ENCODE measurements around the gene SLAMF1. TPM values are rescaled to one million over a fixed set of nuclear protein-coding genes. Genes with fewer than 3 reads are reported as not detected.

Gene SLAMF1
- total and polyA plus RNA-seq, 9 of the 15 experiments (the other 6 are each of a cell fraction or from before 2014, with no cell fraction given), result 0.04 to 0.17 (median 0.11) TPM; not detected in 4

DNA sequence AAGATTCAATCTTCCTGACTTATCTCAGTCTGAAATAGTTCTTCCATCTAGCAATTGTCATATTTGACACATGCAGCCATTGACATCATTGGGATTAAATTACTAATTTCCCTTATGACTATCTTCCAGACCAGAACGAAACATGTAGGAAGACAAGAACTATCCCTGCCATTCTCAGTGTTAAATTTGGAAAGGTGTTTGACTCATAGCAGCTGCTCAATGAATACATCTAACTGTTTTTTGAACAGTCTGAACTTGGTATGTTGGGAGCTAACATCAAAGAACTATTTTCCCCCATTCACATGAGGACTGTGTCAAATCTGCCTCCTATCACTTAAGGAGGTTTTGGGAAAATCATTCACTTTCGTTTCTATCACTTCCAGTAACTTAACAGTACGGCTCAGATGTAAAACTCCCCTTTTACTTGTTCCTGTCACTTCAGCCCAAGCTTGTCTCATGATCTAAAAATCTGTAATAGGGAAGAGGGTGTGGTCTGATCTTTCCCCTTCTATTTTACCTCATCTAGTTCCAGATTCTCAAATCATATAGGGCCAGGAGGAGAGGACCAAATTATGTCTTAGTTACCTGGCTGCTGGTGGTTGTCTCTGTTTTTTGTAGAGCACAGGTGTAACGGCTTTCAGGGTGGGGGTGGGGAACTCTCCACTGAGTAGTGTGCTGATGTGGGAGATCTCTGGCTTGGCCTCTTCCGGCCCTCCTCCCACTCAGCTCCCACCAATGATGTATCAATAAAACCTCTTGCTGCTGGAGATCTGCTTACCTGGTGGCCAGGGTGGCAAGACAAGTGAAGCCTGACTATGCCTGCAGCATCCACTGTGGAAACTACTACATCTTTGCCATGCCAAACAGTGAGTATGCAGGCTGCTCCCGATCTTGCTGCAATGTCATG is 26.2 kb upstream of the SLAMF1 start:
- H3K9me1 ChIP-seq (ENCODE audit: control insufficient read depth, insufficient read depth, low read length), result no peaks in the 10 kb centered on the region
- 21% methylated on average over 6 of the region's 6 CpGs for WGBS (ENCODE audit: insufficient coverage, low coverage, missing lambda C conversion rate)
- in situ Hi-C loops (cut with MboI), result no loop called here
- FAIRE-seq (no peak), DNase-seq (ENCODE audit: extremely low read depth in 1 of 4, low spot score in 3 of 4) (no peak), ATAC-seq (no peak)
- no TSS peak for BruUV-seq (replicated peaks)
- no peaks in the 10 kb centered on the region for H3K79me2 ChIP-seq (ENCODE audit: control insufficient read depth, insufficient read depth, low read length)
- intact Hi-C loops (cut with micrococcal nuclease), result no loop called here
- no peak overlapping the region for H3K27ac ChIP-seq (ENCODE audit: extremely low read depth, low read depth, low read length)
- no peaks in the 10 kb centered on the region for H3K27me3 ChIP-seq (ENCODE audit: control insufficient read depth in 2 of 2, insufficient read depth in 2 of 2, low read length in 2 of 2)
- 0 out of 2 replicates have a peak, but pooled peaks cover 3% of the 10 kb centered on the region for H3K9me3 ChIP-seq (replicated peaks; ENCODE audit: control insufficient read depth, insufficient read depth, low read depth, low read length)
- peaks cover 4 to 13% of the 10 kb centered on the region in 2 experiments for H3K4me1 ChIP-seq (replicated peaks in 1 of 2; ENCODE audit: control insufficient read depth in 2 of 2, insufficient read depth in 2 of 2, low read length in 2 of 2)
- H3K4me2 ChIP-seq (ENCODE audit: insufficient read depth, low read length), result no peak overlapping the region
- no peak overlapping the region for H3K4me3 ChIP-seq
- no peak overlapping the region for H2AFZ ChIP-seq (ENCODE audit: low read depth, low read length)
- H3K36me3 ChIP-seq (ENCODE audit: control insufficient read depth, insufficient read depth, low read length), result no peaks in the 10 kb centered on the region
- no peaks in the 10 kb centered on the region for H4K20me1 ChIP-seq (replicated peaks; ENCODE audit: control insufficient read depth, insufficient read depth, low read length)
- ChIA-PET POLR2A (interaction anchor here (0.6 kb wide), 1 partner anchor 164 kb away, joined by 3 read pairs; no protein-coding TSS in a partner anchor), CTCF (ENCODE audit: low intra/inter-chr PET ratio) (no interaction called here)
- no peak overlapping the region; a peak in 1 of 4 replicates for H3K9ac ChIP-seq (ENCODE audit: insufficient read depth in 1 of 2, low read depth in 2 of 2, low read length in 2 of 2)
- TF ChIP-seq ZNF444 (CRISPR knock-in tag; IDR thresholded peaks at IDR 0.05), result no peak
- no peak for TF ChIP-seq ZNF316 (IDR thresholded peaks at IDR 0.05)
- TF ChIP-seq SIX5 (IDR thresholded peaks at IDR 0.05; ENCODE audit: borderline replicate concordance in 1 of 2, insufficient read depth in 1 of 2, low read depth in 1 of 2, low read length in 2 of 2), result no peak
- TF ChIP-seq ELF4 (CRISPR knock-in tag; IDR thresholded peaks at IDR 0.05), result no peak
- no peak for TF ChIP-seq TARDBP (IDR thresholded peaks at IDR 0.05)
- no peak for TF ChIP-seq RUNX1 (IDR thresholded peaks at IDR 0.05; ENCODE audit: low read depth)
- no peak for TF ChIP-seq TAF7 (tag; IDR thresholded peaks at IDR 0.05)
- no peak for TF ChIP-seq RBBP5 (IDR thresholded peaks at IDR 0.05; ENCODE audit: borderline replicate concordance, insufficient read depth, low read length, poor library complexity, severe bottlenecking)
- no peak for TF ChIP-seq HEY1 (CRISPR knock-in tag; IDR thresholded peaks at IDR 0.05; ENCODE audit: borderline replicate concordance)
- TF ChIP-seq RNF2 (IDR thresholded peaks at IDR 0.05), result no peak
- no peak for TF ChIP-seq TAF9B (IDR thresholded peaks at IDR 0.05; ENCODE audit: partially characterized antibody)
- no peak for TF ChIP-seq SMAD2 (IDR thresholded peaks at IDR 0.05; ENCODE audit: low read depth, low read length)
- TF ChIP-seq, protein P1, sequence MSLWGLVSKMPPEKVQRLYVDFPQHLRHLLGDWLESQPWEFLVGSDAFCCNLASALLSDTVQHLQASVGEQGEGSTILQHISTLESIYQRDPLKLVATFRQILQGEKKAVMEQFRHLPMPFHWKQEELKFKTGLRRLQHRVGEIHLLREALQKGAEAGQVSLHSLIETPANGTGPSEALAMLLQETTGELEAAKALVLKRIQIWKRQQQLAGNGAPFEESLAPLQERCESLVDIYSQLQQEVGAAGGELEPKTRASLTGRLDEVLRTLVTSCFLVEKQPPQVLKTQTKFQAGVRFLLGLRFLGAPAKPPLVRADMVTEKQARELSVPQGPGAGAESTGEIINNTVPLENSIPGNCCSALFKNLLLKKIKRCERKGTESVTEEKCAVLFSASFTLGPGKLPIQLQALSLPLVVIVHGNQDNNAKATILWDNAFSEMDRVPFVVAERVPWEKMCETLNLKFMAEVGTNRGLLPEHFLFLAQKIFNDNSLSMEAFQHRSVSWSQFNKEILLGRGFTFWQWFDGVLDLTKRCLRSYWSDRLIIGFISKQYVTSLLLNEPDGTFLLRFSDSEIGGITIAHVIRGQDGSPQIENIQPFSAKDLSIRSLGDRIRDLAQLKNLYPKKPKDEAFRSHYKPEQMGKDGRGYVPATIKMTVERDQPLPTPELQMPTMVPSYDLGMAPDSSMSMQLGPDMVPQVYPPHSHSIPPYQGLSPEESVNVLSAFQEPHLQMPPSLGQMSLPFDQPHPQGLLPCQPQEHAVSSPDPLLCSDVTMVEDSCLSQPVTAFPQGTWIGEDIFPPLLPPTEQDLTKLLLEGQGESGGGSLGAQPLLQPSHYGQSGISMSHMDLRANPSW (CRISPR knock-in tag; IDR thresholded peaks at IDR 0.05), result no peak
- TF ChIP-seq ZNF589 (CRISPR knock-in tag; IDR thresholded peaks at IDR 0.05; ENCODE audit: low read depth), result no peak
- no peak for TF ChIP-seq PRMT5 (CRISPR knock-in tag; IDR thresholded peaks at IDR 0.05)
- TF ChIP-seq ATF7 (IDR thresholded peaks at IDR 0.05), result no peak
- no peak for TF ChIP-seq PYGO2 (tag; IDR thresholded peaks at IDR 0.05)
- no peak for TF ChIP-seq HMGN3 (IDR thresholded peaks at IDR 0.05; ENCODE audit: borderline replicate concordance, extremely low read depth, insufficient read length, low read depth, low read length)
- TF ChIP-seq SPI1 (IDR thresholded peaks at IDR 0.05; ENCODE audit: borderline replicate concordance, low read depth, low read length), result no peak
